HUES64 (cell line): ENCODE measurements around the gene SYNJ2.

Experiments used
- H3K27ac ChIP-seq: 2 replicates; pipeline ENCODE4 v1.7.0; 2013; ENCODE audit warnings: low read depth, low read length, inconsistent platforms
- H3K27me3 ChIP-seq: 2 replicates; pipeline ENCODE4 v1.6.1; 2013; ENCODE audit warnings: mild to moderate bottlenecking, low read length; ENCODE audit not compliant: insufficient read depth
- H3K36me3 ChIP-seq: 2 replicates; pipeline ENCODE4 v1.6.1; 2013; ENCODE audit warnings: mild to moderate bottlenecking, low read length; ENCODE audit not compliant: insufficient read depth
- H3K4me1 ChIP-seq: 2 replicates; pipeline ENCODE4 v1.6.1; 2013; ENCODE audit warnings: mild to moderate bottlenecking, low read length, moderate library complexity; ENCODE audit not compliant: insufficient read depth
- H3K4me3 ChIP-seq: 2 replicates; pipeline ENCODE4 v1.5.1; 2013; ENCODE audit warnings: mild to moderate bottlenecking, low read length, moderate library complexity
- H3K9ac ChIP-seq: 2 replicates; pipeline ENCODE4 v1.6.1; 2013; ENCODE audit warnings: mild to moderate bottlenecking, low read depth, low read length
- H3K9me3 ChIP-seq: 2 replicates; pipeline ENCODE4 v1.6.1; 2013; ENCODE audit warnings: low read depth, low read length; ENCODE audit not compliant: insufficient read depth
- WGBS: fragments of 150-250, 120-280 bp; methylation state at CpG from one replicate; pipeline ENCODE4 v1.1.7; 2013; ENCODE audit warnings: missing lambda C conversion rate; 5-methylcytosine and 5-hydroxymethylcytosine counted together

SYNJ2 gene

DNA sequence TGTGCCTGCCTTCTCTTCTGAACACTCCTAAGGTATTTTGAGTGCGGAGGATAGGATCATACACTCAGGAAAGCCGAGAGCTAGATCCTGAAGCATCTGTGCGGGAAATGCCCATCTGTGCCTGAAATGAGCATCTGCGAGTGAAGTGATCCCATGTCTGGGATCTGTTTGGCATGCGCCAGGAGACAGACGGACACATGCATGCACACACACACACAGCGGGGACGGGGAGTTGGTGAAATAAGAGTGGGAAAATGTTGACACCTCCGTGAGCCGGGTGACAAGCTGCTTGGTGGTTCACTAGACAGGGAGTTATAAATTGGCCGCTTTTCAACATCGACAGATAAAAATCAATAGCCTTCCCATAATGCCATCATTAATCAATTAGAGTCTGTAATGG is 13.8 kb downstream of the SYNJ2 start:
- Histone ChIP-seq H3K27ac (no peak overlapping the region), H3K9ac (no peak overlapping the region)
- 98% methylated on average over 8 of the region's 12 CpGs for WGBS

GRCh38 chr6:157996201-157996712 is 14.6 kb downstream of the SYNJ2 start:
- Histone ChIP-seq H3K4me1 (peaks cover 12% of the 10 kb centered on the region), H3K4me3 (no peak overlapping the region), H3K27ac (no peak overlapping the region), H3K36me3 (no peaks in the 10 kb centered on the region), H3K27me3 (no peaks in the 10 kb centered on the region), H3K9ac (no peak overlapping the region), H3K9me3 (no peaks in the 10 kb centered on the region)
- 89% methylated on average over 7 of the region's 7 CpGs for WGBS

More for the DNA sequence above, 13.8 kb downstream of the SYNJ2 start:
- Histone ChIP-seq H3K4me1 (peaks cover 12% of the 10 kb centered on the region), H3K9me3 (no peaks in the 10 kb centered on the region), H3K27me3 (no peaks in the 10 kb centered on the region), H3K4me3 (no peak overlapping the region), H3K36me3 (no peaks in the 10 kb centered on the region)

DNA sequence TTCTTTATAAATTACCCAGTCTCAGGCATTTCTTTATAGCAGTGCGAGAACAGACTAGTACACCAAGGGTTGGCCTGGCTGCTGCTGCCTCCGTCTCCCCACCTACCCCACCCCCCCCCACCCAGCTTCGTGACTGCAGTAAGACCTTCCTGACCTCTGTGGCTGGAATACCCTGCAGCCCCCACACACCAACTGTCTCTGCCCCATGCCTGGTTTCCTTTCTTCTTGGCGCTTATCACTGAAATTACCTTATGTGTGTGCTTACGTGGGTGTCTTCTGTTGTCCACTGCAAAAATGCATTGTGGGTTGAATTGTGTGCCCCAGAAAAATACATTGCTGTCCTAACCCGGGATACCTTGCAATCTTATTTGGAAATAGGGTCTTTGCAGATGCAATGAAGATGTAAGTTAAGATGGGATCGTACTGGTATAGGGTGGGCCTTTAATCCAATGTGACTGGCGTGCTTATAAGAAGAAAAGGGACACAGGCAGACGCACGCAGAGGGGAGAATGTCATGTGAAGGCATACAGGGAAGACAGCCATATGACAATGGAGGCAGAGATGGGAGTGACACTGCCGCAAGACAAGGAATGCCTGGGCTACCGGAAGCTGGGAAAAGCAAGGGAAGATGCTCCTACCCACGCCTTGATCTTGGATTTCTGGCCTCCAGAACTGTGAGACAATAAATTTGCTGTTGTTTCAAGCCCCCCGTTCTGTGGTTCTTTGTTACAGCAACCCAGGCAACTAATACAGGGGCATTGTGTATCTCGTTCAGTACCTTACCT is 15.4 kb downstream of the SYNJ2 start:
- H3K9me3 ChIP-seq: no peaks in the 10 kb centered on the region
- H3K36me3 ChIP-seq: no peaks in the 10 kb centered on the region
- H3K9ac ChIP-seq: no peak overlapping the region
- peaks cover 13% of the 10 kb centered on the region for H3K4me1 ChIP-seq
- WGBS: 94% methylated on average over 15 of the region's 15 CpGs
- H3K4me3 ChIP-seq: no peak overlapping the region
- no peak overlapping the region for H3K27ac ChIP-seq
- no peaks in the 10 kb centered on the region for H3K27me3 ChIP-seq

DNA sequence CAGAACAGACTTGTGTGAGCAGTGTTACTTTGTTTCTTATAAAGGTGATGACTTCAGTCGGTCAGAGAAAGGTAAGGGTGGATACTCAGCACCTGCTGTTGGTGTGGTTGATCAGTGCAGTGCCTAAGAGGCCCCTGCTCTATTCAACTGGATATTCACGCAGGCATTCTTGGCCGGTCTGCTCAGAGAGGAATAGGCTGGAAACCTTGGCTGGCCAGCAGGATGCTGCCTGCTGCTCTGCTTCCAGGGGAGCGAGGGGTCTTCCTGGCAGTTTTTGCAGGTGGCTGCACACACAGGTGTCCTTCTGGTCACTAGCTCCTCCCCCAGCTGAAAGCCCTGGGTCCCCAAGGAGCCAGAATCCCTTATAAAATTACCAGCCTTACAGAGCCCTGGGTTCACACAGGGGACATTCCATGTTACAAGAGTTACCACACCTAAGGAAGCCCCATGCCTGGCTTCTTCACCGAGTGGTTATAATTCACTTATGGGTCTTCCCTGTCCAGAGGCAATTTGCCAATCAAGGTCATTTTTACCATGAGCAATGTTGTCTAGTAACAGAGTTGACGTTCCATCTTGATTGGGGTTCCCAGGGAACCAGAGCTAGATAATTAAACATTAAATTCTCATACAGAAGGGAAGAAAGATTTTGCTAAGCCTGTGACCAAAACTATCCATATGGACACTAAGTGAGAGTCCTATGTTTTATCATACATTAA is 16.4 kb downstream of the SYNJ2 start:
- H3K4me1 ChIP-seq: peaks cover 22% of the 10 kb centered on the region
- no peaks in the 10 kb centered on the region for H3K36me3 ChIP-seq
- 88% methylated on average over 6 of the region's 6 CpGs for WGBS
- H3K27me3 ChIP-seq: no peaks in the 10 kb centered on the region
- no peak overlapping the region for H3K27ac ChIP-seq
- H3K9me3 ChIP-seq: no peaks in the 10 kb centered on the region
- no peak overlapping the region for H3K4me3 ChIP-seq
- no peak overlapping the region for H3K9ac ChIP-seq

DNA sequence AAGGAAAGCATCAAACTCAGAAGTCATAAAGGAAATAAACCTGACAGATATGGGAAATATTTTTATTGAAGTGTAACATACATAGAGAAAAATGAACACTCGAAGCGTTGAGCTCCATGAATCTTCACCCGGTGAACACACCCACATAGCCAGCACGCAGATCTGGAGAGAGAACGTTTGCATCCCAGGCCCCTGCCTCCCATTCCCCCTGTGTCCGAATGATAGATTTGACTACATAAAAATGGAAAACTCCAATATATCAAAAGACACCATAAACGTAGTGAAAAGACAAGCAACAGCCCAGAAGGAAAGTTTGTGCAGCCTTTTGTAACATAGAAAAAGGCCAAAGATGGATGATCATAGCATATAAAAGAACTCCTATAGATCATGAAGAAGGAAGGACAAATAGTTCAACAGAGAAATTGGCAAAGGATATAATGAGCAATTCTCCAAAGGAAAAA is 17.1 kb downstream of the SYNJ2 start:
- Histone ChIP-seq H3K27me3 (no peaks in the 10 kb centered on the region), H3K4me1 (peaks cover 27% of the 10 kb centered on the region), H3K36me3 (no peaks in the 10 kb centered on the region), H3K9me3 (no peaks in the 10 kb centered on the region), H3K9ac (no peak overlapping the region), H3K27ac (no peak overlapping the region), H3K4me3 (no peak overlapping the region)
- 95% methylated on average over 7 of the region's 7 CpGs for WGBS

DNA sequence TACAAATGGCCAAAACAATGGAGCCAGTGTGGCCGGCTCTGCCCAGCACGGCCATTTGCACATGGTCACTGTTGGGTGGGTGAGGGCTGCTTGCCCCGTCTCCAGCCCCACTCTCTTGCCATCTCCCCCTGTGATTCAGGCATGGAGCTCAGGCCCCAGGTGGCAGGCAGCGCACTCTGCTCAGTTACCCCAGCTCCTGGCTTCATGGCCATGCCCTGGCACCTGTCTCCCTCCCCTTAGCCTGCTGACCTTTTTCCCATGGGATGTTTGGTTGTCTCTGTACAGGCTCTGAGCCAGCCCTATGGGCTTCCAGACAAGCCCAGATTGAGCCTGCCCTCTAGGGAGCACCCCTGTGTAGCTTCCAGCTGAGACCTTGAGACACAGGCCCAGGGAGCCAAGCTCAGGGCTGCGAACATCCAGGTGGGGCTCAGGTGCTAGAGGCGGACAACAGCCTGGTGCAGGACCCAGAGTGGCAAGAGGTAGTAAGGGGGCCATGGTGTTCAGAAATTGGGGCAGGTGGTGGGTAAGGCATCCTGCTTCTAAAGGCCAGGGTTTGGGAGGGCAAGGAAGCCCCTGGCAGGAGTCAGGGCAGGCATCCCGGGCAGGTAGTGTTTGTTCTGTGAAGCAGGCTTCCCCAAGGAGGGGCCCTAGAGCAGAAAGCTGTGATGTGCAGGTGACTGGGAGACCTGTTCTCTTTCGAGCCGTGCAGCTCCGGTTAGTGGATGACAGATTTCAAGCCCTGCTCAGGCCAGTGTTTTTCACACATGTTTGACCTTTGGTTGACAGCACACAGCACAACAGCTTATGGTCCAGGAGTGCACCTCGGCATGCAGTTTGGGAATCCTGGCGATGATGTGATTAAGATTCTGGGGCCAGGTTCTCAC is 17.7 kb downstream of the SYNJ2 start:
- Histone ChIP-seq H3K4me3 (no peak overlapping the region), H3K27ac (no peak overlapping the region)

DNA sequence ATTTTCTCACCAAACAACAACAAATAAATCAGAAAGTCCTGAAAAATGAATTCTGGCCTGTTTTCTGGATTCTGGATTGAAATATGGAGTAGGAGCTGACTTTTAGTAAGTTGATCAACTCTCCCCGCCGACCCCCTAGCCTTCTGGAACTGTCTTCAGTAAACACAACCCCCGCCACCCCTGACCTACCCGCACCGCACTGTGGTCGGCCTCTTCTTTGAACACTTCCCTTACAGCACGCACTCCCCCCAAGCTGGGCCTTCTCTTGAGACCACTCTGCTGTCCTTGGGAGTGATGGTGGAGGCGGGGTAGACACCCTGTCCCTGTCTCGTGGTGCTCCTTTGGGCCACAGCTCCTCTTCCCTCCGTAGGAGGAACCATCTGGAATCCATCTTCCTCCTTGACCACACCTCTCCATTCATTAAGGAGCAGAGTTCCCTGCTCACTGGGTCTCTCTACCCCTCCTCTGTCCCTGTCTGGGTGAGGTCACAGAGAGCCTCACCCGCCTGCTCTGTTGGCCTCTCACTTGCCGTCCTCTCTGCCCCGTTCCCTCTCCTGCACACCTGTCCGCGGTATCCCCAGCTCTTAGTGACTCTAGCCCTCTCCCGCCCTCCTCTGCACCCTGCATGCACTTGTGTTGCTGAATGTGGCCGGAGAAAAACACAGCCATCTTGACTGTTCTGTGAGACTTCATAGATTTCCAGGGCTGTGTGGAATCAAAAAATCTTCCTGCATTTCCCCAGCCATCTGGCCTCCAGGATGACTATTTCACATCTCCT is 19.1 kb downstream of the SYNJ2 start:
- Histone ChIP-seq H3K27ac (no peak overlapping the region), H3K9me3 (no peaks in the 10 kb centered on the region), H3K36me3 (no peaks in the 10 kb centered on the region), H3K4me1 (peaks cover 27% of the 10 kb centered on the region), H3K9ac (no peak overlapping the region), H3K27me3 (no peaks in the 10 kb centered on the region), H3K4me3 (no peak overlapping the region)
- 95% methylated on average over 17 of the region's 17 CpGs for WGBS

More for the DNA sequence above, 17.7 kb downstream of the SYNJ2 start:
- Histone ChIP-seq H3K27me3 (no peaks in the 10 kb centered on the region), H3K4me1 (peaks cover 27% of the 10 kb centered on the region), H3K36me3 (no peaks in the 10 kb centered on the region), H3K9me3 (no peaks in the 10 kb centered on the region), H3K9ac (no peak overlapping the region)
- 93% methylated on average over 12 of the region's 12 CpGs for WGBS

DNA sequence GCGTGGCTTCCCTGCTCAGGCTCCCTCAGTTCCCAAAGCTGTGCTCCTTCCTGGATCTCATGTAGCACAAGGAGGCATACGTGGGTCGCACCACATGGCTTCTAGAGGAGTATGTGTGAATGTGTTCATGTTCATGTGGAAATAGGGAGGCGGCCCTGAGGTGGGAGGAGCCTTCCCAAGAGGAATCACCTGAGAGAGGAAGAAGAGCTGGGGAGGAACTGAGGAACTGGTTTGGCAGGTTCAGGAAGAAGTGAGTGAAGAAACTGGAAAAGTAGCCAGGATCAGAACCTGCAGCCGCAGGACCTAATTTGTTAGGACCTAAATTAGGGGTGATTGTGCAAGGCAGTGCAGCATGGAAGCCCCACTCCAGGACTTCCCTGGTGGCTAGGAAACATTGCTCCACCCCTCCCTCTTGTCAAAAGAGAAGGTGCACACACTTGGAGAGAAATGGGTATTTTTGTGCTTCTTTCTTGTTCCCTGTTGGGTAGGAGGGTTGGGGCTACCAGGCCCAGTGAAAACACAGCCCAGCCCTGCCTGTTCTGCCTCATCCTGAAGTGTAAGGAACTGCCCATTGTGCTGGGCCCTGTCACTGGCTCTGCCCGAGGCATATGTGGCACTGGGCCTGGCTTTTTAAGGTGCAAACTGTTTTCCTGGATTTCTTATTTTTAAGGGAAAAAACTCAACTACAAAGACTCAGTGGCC is 20.7 kb downstream of the SYNJ2 start:
- Histone ChIP-seq H3K27ac (no peak overlapping the region), H3K9me3 (no peaks in the 10 kb centered on the region), H3K9ac (0 out of 2 replicates have a peak overlapping the region, but pooled peaks have one; percentile 10), H3K27me3 (no peaks in the 10 kb centered on the region), H3K4me1 (peaks cover 18% of the 10 kb centered on the region), H3K36me3 (no peaks in the 10 kb centered on the region), H3K4me3 (no peak overlapping the region)
- 84% methylated on average over 6 of the region's 6 CpGs for WGBS

DNA sequence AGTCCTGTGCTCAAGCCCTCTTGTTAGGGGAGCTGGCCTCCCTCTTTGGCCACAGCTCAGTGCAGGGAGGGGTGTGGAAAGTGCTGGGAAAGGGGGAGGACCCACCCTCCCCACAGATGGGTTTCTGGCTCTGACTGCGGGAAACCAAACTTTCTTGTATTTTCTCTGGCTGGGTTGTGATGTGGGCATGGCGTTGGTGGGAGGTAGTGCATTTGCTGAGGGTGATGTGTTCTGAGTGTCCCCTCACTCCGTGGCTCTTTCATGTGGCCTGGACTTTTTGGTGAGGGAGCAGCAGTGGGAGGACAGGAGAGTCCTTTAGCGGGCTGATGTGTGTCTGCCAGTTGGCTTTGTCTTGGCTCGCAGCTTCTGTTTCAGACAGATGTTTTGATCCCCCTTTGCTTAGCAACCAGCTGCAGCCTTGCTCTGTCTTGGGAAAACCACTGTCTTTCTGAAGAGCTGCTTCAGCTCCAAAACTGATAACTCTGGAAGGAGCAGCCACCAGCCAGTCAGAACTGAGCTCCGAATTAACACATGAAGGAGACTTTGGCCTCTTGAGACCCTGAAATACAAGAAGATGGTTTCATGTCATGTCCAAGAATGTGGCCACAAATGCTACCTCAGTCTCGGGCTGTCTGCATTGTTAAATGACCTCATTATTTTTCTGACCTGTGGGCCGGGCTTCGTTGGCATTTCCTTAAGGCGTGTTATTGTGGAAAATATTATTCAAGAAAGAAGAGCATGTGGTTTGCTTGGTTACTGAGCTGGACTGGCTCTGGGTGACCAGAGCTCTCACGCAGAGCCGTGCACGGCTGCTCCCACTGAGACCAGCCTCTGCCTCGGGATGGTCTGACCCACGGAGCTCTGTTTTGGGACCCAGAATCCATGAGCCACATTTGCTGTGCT is 21.5 kb downstream of the SYNJ2 start:
- Histone ChIP-seq H3K4me1 (peaks cover 15% of the 10 kb centered on the region; the same call in 1 of the 2 replicates), H3K27me3 (no peaks in the 10 kb centered on the region), H3K36me3 (no peaks in the 10 kb centered on the region), H3K9ac (0 out of 2 replicates have a peak overlapping the region, but pooled peaks have one; percentile 10), H3K9me3 (no peaks in the 10 kb centered on the region), H3K4me3 (no peak overlapping the region), H3K27ac (peak overlapping the region; percentile 50; the same call in 1 of the 2 replicates)
- 90% methylated on average over 15 of the region's 15 CpGs for WGBS
